Activated CD4-positive, alpha-beta T cell treated with anti-CD3 and anti-CD28 coated beads for 1 hour (primary cell): ENCODE data around the gene SENP2.
"Not testable (repeated sequence)": the region's sequence is repeated elsewhere in the genome, so short reads cannot be mapped to it uniquely, and the experiment has no call there.

Experiments
- DNase-seq: peaks from one replicate; pipeline ENCODE4 v3.0.0-alpha.2; 2020

The SENP2 gene

DNA sequence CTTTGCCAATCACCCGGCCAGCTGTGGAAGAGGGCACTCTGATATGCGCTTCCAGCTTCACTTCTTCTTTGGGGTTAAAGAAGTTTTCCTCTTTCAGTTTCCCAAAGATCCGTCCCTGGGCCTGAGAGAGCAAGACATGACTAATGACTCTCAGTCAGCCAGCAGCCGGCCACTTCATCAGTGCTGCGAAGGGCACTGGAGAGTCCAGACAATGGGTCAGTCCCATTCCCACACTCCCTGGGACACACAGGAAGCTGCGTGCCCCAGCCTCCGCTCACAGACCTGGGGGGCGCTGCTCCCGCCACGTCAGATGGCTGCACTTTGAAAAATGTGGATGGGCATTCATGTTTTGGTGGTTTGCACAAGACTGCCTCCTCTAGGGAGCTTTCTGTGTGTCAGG is 63.3 kb downstream of the SENP2 start:
- DNase-seq, result no peak

DNA sequence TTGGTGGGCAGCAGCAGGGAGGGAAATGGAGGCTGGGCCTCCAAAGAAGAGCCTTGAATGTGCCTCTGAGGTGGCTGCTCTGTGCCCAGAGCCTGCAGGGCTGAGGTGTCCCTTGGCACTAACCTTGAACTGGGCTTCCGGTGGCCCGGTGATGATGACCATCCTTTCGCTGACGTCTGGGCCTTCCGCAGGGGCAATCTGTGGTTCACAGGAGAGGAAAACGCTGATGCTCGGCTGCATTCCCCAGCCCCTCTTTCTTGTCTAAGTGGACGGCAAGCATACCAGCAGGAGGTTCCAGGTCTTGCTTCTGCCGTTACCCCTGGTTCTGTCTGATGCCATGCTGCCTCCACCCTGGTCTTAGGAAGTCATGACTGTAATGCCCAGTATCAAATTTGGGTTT is 65.9 kb downstream of the SENP2 start:
- no peak for DNase-seq

DNA sequence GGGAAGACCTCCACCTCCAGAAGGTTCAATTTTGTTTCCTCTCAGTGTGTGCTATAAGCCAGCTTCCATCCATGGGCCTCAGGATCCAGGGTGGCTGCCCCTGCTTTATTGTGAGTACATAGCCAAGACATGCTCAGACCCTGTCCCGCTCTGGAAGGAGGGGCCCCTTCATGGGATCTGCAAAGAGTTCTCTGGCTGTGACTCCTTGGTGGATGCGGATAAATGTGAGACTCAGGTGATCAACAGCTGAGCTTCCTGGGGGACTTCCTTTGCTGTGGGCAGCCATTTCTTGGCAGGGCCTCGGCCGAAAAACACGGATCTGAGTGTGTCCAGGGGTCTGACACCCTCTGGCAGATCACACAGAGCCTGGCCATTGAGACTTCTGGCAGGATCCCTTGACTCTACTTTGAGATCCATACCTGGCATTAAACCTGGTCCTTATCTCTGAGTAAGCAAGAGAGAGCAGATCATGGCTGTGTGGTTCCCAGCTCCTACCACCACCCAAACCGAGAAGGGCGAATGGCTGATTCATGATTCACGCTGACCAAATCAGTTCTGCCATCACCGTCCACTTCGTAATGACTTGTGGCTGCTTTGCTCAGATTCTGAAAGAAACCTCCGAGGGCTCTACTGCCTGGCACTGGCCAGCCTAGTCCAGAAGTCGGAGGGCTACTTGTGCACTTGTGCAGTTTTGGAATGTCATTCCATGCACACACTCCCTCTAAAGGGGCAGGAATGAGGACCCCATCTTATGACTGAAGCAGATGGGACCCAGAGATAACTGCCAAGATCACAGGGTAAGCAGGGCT is 68.1 kb downstream of the SENP2 start:
- DNase-seq, result no peak

- DNase-seq, result no peak
Observed at GRCh38 chr3:185654758-185655145, 68.7 kb downstream of the SENP2 start.

DNA sequence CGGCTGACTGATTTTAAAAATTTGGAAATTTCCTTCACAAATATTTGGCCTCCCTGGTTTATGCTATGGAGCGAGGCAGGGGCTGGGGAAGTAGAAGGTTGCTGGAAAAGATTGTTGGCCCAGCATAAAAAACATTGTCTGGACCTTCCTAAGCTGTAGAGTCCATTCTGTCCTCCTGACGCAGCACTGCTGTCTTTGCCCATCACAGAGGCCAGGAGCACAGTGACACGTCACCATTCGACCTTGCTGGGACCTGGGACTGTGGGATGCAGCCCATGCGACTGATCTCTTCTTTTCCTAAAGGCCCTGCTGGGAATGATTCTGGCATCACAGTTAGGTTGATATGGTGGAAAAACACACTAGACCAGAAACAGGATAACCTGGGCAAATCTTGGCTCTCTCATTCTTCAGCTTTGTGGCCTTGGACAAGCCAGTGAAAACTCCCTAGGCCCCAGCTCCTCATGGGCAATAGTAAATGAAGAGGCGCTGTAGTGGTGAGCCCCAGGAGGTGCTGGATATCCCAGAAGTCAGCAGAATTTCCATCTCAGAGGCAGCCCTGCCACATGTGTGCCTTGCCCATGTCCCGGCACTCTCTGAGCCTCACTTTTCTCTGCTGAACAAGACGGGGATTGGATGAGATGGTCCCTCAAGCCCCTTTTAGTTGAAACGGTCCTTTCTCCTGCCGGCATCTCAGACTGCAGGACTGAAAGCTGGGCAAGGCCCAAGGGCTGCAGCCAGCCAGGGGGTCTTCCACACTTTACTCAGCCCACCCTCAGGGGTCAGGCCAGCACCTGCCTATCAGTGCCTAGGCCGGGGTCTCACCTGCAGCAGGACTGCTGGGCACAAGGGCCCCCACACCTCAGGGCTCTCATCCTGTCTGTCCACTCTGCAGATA is 69.6 kb downstream of the SENP2 start:
- DNase-seq, result no peak

DNA sequence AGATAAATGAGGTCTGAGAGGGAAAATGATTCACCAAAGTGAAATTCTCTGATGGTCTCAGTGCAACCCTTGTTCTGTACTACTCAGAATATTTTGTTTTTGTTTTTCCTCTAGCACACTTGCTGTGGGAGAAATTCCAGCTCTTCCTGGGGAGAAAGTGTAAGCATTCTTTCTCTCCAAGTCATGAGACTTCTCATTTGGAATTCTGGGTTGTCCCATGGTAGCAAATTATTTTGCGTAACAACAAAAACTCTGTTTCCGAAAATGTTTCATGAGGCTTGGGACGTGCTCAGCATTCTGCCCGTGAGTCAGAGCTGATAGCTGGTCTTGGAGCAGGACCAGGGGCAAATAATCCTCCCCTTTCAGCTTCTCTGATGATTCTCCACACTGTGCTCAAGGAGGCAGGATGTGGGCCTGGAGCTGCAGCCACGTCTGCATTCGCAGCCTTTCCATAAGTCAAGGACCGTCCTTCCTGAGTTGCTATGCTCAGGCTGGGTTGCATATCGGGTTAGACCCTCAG is 70.3 kb downstream of the SENP2 start:
- no peak for DNase-seq

DNA sequence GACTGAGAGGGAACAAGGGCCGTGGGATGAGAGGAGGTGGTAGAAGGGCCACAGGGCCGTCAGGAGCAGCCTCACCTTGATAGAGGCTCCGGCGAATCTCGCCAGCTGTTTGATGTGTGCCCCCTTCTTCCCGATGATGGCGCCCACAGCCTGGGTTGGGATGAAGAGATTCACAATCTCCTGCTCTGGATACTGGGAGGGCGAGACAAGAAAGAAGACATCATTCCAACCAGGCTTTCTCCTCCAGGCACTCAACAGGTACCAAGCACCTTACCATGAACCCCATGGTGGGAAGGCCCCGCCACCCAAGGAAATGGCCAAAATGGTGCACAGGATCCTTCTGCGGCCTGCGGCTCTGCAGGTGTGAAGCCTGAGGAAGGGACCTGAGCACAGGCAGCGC is 71.1 kb downstream of the SENP2 start:
- DNase-seq, result no peak

DNA sequence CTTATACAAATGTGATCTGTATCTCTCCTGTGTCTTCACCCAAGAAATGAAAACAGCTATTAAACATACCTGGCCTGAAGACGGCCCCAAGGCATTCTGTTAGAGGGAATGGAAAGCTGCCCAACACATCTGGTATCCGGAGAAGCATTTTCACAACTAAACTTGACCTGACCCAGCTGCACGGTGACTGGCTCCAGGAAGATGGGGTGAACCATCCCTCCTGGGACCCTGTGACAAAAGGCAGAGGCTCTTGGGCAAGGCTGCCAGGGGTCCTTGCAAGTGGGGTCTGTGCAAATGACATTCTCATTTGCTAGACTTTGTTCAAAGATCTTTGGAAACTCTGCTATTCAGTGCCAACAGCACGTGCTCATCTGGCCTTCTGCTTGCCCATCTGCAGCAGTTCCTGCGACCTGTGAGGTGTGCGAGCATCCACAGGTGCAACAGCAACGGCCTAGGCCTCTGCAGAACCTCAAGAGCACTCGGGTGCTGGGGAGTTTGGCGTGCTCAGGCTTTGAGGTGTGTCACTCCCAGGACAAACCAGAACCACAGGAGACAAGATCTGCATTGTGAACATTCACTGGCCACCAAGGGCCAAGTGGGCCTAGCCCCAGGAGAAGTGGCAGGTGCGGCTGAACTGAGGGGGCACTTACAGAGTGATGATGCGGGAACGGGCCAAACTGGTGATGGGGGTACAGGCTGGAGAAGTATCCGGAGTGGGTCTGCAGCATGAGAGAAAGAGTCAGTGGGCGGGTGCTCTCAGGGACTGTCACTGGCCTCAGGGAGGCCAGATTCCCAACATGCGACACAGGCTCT is 71.8 kb downstream of the SENP2 start:
- DNase-seq, result no peak

DNA sequence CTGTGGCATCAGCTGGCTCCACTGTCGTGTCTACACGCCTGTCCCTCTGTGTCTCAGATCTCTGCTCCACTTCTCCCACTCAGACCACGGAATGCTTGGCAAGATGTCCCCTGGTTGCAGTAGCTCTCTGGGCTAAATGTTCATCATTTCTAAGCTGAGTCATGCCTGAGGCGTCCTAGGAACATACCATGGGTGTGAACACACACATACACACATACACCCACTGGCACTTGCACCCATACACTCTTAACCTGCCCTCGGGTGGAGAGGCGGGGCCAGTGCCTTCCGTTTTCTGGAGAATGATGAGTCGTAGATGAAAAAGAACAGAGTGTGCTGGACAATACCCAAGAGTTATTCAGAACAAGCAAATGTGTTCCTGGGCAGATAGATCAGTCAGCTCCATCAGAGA is 72.4 kb downstream of the SENP2 start:
- DNase-seq, result no peak

- DNase-seq, result no peak
Observed at GRCh38 chr3:185658943-185659342, 72.8 kb downstream of the SENP2 start.

GRCh38 chr3:185659942-185660921 is 74.1 kb downstream of the SENP2 start:
- DNase-seq, result peak; percentile 24

GRCh38 chr3:185661296-185661695 is 75.2 kb downstream of the SENP2 start:
- DNase-seq, result not testable (repeated sequence)

DNA sequence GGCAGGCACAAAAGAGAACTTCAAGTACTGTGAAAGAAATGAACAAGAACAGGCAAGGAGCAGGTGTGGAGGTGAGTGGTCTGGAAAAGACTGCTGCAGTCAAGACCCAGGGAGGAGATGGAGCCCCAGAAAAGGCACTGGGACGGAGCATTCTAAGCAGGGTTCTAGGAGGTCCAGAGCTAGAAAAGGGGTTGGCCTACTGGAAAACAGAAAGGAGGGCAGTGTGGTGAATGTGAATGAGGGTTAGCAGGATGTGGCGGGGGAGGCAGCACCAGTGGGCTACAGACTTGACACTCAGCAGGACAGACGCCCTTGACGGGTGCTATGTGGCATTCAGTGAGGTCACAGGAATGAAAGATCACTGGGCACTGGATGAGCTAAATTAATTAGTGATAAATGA is 75.7 kb downstream of the SENP2 start:
- DNase-seq, result no peak

DNA sequence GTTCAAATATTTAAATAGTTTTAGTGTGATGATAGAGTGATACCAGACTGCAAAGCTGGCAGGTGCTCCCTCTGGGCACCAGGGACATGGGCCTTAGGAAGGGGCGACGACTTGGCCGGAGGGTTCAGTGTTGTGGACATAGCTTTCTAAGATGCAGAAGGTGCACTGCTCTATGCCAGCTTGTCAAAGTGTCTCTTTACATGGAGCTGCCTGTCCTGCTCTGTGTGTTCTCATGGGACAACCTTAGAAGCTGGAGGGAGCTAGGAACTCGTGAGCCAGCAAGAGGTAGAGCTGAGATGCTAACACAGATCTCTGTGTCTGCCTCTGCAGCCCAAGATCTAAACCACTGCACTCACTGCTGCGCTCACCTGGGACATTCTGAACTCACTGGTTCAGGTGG is 77.8 kb downstream of the SENP2 start:
- no peak for DNase-seq

- no peak for DNase-seq
Observed at GRCh38 chr3:185667574-185667973, 81.5 kb downstream of the SENP2 start.

GRCh38 chr3:185677146-185677829 is 91.2 kb downstream of the SENP2 start:
- no peak for DNase-seq

- DNase-seq, result no peak
Observed at GRCh38 chr3:185678027-185678426, 91.9 kb downstream of the SENP2 start.

GRCh38 chr3:185680231-185680630 is 94.1 kb downstream of the SENP2 start:
- DNase-seq, result no peak
